GM21381 (cell line): Measurements from ENCODE around the gene TMEM129.

ENCODE experiments used
- ATAC-seq: cut with Tn5 transposase; IDR thresholded peaks from one replicate; pipeline ENCODE4 v1.9.1; 2021; ENCODE audit warnings: mild to moderate bottlenecking, moderate library complexity; ENCODE audit not compliant: unreplicated experiment

TMEM129 gene

GRCh38 chr4:1758306-1759121, 37.4 kb upstream of the TMEM129 start:
- no peak for ATAC-seq

- ATAC-seq, result no peak
Measured at GRCh38 chr4:1757836-1758235, 36.7 kb upstream of the TMEM129 start.

GRCh38 chr4:1756893-1757779, 36.0 kb upstream of the TMEM129 start:
- ATAC-seq, result no peak

GRCh38 chr4:1756079-1756478, 35.0 kb upstream of the TMEM129 start:
- ATAC-seq, result no peak

GRCh38 chr4:1755297-1755696, 34.2 kb upstream of the TMEM129 start:
- ATAC-seq, result no peak

- no peak for ATAC-seq
Measured at GRCh38 chr4:1754336-1754735, 33.2 kb upstream of the TMEM129 start.

GRCh38 chr4:1753697-1754311, 32.7 kb upstream of the TMEM129 start:
- ATAC-seq, result no peak

GRCh38 chr4:1753294-1753696, 32.2 kb upstream of the TMEM129 start:
- no peak for ATAC-seq

- ATAC-seq, result no peak
Measured at GRCh38 chr4:1752284-1753041, 31.3 kb upstream of the TMEM129 start.

- ATAC-seq, result no peak
Measured at GRCh38 chr4:1751919-1752283, 30.8 kb upstream of the TMEM129 start.

GRCh38 chr4:1751155-1751918, 30.2 kb upstream of the TMEM129 start:
- no peak for ATAC-seq

- ATAC-seq, result no peak
Measured at GRCh38 chr4:1750381-1751154, 29.4 kb upstream of the TMEM129 start.

GRCh38 chr4:1749826-1750225, 28.7 kb upstream of the TMEM129 start:
- no peak for ATAC-seq

- ATAC-seq, result no peak
Measured at GRCh38 chr4:1749370-1749769, 28.2 kb upstream of the TMEM129 start.

- ATAC-seq, result no peak
Measured at GRCh38 chr4:1748465-1748995, 27.4 kb upstream of the TMEM129 start.

GRCh38 chr4:1747603-1747967, 26.5 kb upstream of the TMEM129 start:
- no peak for ATAC-seq

GRCh38 chr4:1746919-1747602, 25.9 kb upstream of the TMEM129 start:
- no peak for ATAC-seq

- no peak for ATAC-seq
Measured at GRCh38 chr4:1746265-1746691, 25.2 kb upstream of the TMEM129 start.

- ATAC-seq, result no peak
Measured at GRCh38 chr4:1745697-1746096, 24.6 kb upstream of the TMEM129 start.
